GM12872 (cell line): ENCODE data around the gene CAND2.

Source experiments
- TF ChIP-seq, protein P1 (sequence below): IDR thresholded peaks from 3 replicates; pipeline ENCODE4 v1.5.1; 2011; ENCODE audit warnings: low read depth, mild to moderate bottlenecking, low read length, moderate library complexity; ENCODE audit not compliant: insufficient read depth

The CAND2 gene

DNA sequence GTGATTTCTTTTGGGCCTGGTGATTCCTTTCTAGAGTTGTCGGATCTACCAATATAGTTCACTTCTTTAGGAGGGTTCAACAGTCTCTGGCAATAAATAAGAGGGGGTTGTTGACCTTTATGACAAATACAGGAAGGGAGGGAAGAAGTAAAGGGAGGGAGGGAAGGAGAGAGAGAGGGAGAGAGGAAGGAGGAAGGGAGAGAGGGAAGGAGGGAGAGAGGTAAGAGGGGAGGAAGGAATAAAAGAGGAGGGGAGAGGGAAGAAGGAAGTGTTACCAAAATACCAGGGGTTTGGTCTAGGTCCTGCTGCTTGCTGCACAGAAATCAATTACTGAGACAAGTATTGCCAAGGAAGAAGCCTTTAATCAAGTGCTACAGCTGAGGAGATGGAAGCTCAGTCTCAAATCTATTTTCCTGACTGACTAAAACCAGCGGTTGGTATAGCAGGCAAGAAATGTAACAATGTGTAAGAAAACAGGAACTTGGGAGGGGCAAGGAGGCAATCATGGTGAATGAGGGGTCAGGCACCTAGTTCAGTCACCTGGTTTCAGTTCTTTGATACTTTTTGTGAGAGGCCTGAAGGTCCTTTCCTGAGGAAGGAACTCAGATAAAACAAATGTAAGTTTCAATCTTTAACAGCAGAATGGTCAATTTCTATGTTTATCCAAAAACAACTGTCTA lies 23.3 kb upstream of the CAND2 start:
- TF ChIP-seq, protein P1, sequence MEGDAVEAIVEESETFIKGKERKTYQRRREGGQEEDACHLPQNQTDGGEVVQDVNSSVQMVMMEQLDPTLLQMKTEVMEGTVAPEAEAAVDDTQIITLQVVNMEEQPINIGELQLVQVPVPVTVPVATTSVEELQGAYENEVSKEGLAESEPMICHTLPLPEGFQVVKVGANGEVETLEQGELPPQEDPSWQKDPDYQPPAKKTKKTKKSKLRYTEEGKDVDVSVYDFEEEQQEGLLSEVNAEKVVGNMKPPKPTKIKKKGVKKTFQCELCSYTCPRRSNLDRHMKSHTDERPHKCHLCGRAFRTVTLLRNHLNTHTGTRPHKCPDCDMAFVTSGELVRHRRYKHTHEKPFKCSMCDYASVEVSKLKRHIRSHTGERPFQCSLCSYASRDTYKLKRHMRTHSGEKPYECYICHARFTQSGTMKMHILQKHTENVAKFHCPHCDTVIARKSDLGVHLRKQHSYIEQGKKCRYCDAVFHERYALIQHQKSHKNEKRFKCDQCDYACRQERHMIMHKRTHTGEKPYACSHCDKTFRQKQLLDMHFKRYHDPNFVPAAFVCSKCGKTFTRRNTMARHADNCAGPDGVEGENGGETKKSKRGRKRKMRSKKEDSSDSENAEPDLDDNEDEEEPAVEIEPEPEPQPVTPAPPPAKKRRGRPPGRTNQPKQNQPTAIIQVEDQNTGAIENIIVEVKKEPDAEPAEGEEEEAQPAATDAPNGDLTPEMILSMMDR: no peak

DNA sequence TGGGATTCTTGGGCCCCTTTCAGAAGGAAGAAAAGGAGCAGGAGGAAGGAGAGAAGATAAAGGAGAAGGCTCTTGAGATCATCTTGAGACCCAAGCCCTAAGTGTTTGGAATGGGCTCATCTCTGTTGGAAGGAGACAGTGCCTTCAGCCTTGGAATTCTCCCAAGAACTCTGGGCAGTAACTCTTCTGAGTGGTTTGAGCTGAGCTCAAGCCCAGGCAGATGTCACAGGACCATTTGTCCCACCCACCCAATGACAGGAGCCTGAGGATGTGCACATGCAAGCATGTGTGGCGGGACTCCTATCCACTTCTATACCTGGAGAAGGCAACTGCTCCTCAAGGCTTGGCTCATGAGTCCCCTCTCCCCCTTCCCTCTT lies 22.8 kb upstream of the CAND2 start:
- TF ChIP-seq, protein P1: no peak

GRCh38 chr3:12774619-12775018 lies 21.9 kb upstream of the CAND2 start:
- TF ChIP-seq, protein P1: no peak

DNA sequence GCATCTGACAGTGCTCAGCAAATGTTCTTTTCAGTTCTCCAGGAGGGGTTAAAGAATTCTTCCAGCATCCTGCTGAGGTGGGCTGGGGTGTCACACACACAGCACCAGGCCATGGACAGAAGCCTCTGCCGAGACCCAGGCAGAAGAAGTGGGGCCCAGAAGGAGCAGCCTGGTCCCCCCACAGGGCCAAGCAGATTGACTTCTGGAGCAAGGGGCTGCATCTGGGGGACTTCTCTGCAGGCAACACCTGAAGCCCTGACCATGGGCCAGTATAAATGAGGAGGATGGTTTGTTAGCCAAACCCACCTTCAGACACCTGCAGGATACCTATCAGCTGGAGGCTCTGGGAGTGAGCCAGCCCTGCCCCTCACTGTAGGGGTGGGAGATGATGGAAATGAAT lies 21.3 kb upstream of the CAND2 start:
- TF ChIP-seq, protein P1: no peak

DNA sequence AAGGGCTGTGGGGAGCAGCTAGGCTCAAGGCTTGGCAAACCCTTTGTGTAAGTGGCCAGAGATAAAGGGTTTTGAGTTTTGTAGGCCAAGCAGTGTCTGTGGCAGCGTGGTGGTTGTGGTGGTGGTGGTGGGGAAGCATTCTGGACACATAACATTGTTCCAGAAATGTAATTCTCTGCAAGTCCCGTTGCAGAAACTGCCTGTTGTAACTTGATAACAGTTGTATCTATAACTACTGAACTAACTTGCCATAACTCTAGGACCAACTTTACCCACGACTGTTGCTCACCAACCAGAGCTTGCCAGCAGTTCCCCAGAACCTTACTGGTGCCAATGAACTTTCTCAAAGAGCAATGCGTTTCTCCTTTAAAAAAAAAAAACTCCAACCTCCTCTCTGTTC lies 19.3 kb upstream of the CAND2 start:
- TF ChIP-seq, protein P1: no peak

DNA sequence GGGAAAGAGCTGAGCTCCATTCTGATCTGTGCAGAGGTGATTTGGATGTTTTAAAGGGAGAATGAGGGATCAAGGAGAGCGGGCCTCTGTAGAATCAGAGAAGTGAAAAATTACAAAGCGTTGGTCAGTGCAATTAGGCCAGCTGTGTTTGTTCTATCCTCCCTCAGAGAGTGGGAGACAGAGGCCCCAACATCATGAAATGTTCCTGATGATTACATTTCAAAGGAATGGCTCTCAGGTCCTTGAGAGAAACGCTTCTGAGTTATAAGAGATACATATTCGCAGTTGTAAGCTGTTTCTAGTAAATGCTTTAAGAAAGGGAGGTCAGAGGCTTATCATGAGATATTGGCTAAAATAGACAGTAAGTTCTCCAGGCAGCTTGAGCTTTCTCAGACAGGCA lies 15.7 kb upstream of the CAND2 start:
- TF ChIP-seq, protein P1: no peak

GRCh38 chr3:12782172-12782815 lies 14.2 kb upstream of the CAND2 start:
- TF ChIP-seq, protein P1: no peak
